ENCODE measurements around the gene ARHGAP45. TPM values are rescaled to one million over a fixed set of nuclear protein-coding genes. Genes with fewer than 3 reads are reported as not detected.
A peak's percentile ranks its signal among the peaks of the same experiment; 100 is the strongest.

The ARHGAP45 gene
- total RNA-seq, 1 donor from 2014 or later: 6.1 TPM

DNA sequence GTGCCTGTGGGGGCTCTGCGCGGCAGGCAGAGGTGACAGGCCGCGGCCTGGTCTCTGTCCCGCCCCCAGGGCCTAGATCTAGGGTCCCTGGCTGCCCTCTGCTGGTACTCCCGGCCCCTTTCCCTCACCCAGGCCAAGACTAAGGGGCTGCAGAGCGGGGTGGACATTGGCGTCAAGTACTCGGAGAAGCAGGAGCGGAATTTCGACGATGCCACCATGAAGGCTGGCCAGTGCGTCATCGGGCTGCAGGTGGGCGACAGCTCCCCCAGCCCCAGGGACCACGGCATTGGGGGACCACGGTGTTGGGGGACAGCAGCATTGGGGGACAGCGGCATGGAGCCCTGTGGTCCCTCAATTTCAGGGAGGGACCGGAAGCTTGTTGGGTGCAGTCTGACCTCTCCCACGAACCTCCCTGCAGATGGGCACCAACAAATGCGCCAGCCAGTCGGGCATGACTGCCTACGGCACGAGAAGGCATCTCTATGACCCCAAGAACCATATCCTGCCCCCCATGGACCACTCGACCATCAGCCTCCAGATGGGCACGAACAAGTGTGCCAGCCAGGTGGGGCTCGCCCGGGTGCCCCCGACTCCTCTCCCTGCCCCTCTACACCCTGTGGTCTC lies 30.9 kb upstream of the ARHGAP45 start:
- DNase-seq (ENCODE audit: low spot score, unreplicated experiment): no peak
- H3K4me3 Mint-ChIP-seq (ENCODE audit: low read depth): no peak overlapping the region
- H3K36me3 Mint-ChIP-seq (ENCODE audit: insufficient read depth): peaks cover 21% of the 10 kb centered on the region
- peaks cover 5% of the 10 kb centered on the region for H3K4me1 Mint-ChIP-seq (ENCODE audit: low read depth)
- H3K9me3 Mint-ChIP-seq (ENCODE audit: low read depth): no peaks in the 10 kb centered on the region
- H3K27ac Mint-ChIP-seq: peak overlapping the region; percentile 74
- TF ChIP-seq CTCF (IDR thresholded peaks at IDR 0.05; ENCODE audit: unreplicated experiment): no peak
- no peaks in the 10 kb centered on the region for H3K27me3 Mint-ChIP-seq

DNA sequence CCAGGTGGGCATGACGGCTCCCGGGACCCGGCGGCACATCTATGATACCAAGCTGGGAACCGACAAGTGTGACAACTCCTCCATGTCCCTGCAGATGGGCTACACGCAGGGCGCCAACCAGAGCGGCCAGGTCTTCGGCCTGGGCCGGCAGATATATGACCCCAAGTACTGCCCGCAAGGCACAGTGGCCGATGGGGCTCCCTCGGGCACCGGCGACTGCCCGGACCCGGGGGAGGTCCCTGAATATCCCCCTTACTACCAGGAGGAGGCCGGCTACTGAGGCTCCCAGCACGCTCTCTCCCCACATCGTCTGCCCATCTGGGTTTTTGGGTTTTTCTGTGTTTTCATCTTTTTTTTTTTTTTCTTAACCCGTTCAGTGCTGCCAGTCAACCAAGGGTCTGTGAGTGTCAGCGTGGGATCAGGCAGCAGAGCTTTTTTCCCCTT lies 29.3 kb upstream of the ARHGAP45 start:
- no peak for TF ChIP-seq CTCF (IDR thresholded peaks at IDR 0.05; ENCODE audit: unreplicated experiment)
- peak overlapping the region; percentile 73 for H3K27ac Mint-ChIP-seq
- no peaks in the 10 kb centered on the region for H3K27me3 Mint-ChIP-seq
- H3K4me1 Mint-ChIP-seq (ENCODE audit: low read depth): peaks cover 7% of the 10 kb centered on the region
- peaks cover 18% of the 10 kb centered on the region for H3K36me3 Mint-ChIP-seq (ENCODE audit: insufficient read depth)
- H3K4me3 Mint-ChIP-seq (ENCODE audit: low read depth): no peak overlapping the region
- no peaks in the 10 kb centered on the region for H3K9me3 Mint-ChIP-seq (ENCODE audit: low read depth)
- DNase-seq (ENCODE audit: low spot score, unreplicated experiment): no peak

GRCh38 chr19:1038978-1039645 lies 27.9 kb upstream of the ARHGAP45 start:
- Mint-ChIP-seq H3K9me3 (ENCODE audit: low read depth) (no peaks in the 10 kb centered on the region), H3K27me3 (no peaks in the 10 kb centered on the region), H3K4me1 (ENCODE audit: low read depth) (peaks cover 7% of the 10 kb centered on the region), H3K36me3 (ENCODE audit: insufficient read depth) (peaks cover 16% of the 10 kb centered on the region), H3K4me3 (ENCODE audit: low read depth) (no peak overlapping the region), H3K27ac (peak overlapping the region; percentile 65)
- no peak for TF ChIP-seq CTCF (IDR thresholded peaks at IDR 0.05; ENCODE audit: unreplicated experiment)
- no peak for DNase-seq (ENCODE audit: low spot score, unreplicated experiment)

- no peak for TF ChIP-seq CTCF (IDR thresholded peaks at IDR 0.05; ENCODE audit: unreplicated experiment)
- no peaks in the 10 kb centered on the region for H3K9me3 Mint-ChIP-seq (ENCODE audit: low read depth)
- H3K4me1 Mint-ChIP-seq (ENCODE audit: low read depth): peaks cover 7% of the 10 kb centered on the region
- peaks cover 16% of the 10 kb centered on the region for H3K36me3 Mint-ChIP-seq (ENCODE audit: insufficient read depth)
- H3K27ac Mint-ChIP-seq: peak within 1 kb of the TSS; percentile 95
- DNase-seq (ENCODE audit: low spot score, unreplicated experiment): peak; percentile 100
- peak within 1 kb of the TSS; percentile 82 for H3K4me3 Mint-ChIP-seq (ENCODE audit: low read depth)
- H3K27me3 Mint-ChIP-seq: no peaks in the 10 kb centered on the region
Observed at GRCh38 chr19:1039646-1040475, 27.1 kb upstream of the ARHGAP45 start, which contains the start of gene ABCA7. ABCA7 (plus strand) TSS chr19:1040107; CDS start chr19:1041362, 1,255 bp downstream.

All from progenitor cell of endocrine pancreas (in vitro differentiated cells).